HEK293T (cell line): ENCODE measurements around the gene CUX1.

Experiments used
- BHLHE40 ChIP-seq: fragments of 450-650 bp; IDR thresholded peaks from 2 replicates; pipeline ENCODE4 v1.6.1; 2016; ENCODE audit warnings: mild to moderate bottlenecking, moderate library complexity, borderline replicate concordance
- CTBP1 ChIP-seq: fragments of 450-650 bp; IDR thresholded peaks from 2 replicates; pipeline ENCODE4 v1.6.1; 2016; ENCODE audit warnings: borderline replicate concordance
- ELF4 ChIP-seq: fragments of 450-650 bp; IDR thresholded peaks from 2 replicates; pipeline ENCODE4 v1.6.1; 2017; ENCODE audit warnings: antibody characterized with exemption
- FOXA1 ChIP-seq: fragments of 450-650 bp; IDR thresholded peaks from 2 replicates; pipeline ENCODE4 v1.6.1; 2016; ENCODE audit warnings: mild to moderate bottlenecking
- FOXK2 ChIP-seq: fragments of 450-650 bp; IDR thresholded peaks from 2 replicates; pipeline ENCODE4 v1.6.1; 2016; ENCODE audit warnings: mild to moderate bottlenecking
- FOXM1 ChIP-seq: fragments of 450-650 bp; IDR thresholded peaks from 2 replicates; pipeline ENCODE4 v1.6.1; 2017; ENCODE audit warnings: mild to moderate bottlenecking, borderline replicate concordance
- HDGF ChIP-seq: fragments of 450-650 bp; IDR thresholded peaks from 2 replicates; pipeline ENCODE4 v1.6.1; 2017; ENCODE audit warnings: antibody characterized with exemption, borderline replicate concordance
- LEF1 ChIP-seq: fragments of 450-650 bp; IDR thresholded peaks from 2 replicates; pipeline ENCODE4 v1.6.1; 2017; ENCODE audit warnings: mild to moderate bottlenecking, borderline replicate concordance
- PKNOX1 ChIP-seq: fragments of 450-650 bp; IDR thresholded peaks from 2 replicates; pipeline ENCODE4 v1.6.1; 2016
- SP1 ChIP-seq: fragments of 450-650 bp; IDR thresholded peaks from 2 replicates; pipeline ENCODE4 v1.6.1; 2017
- SUZ12 ChIP-seq: fragments of 450-650 bp; IDR thresholded peaks from 2 replicates; pipeline ENCODE4 v1.6.1; 2016; ENCODE audit warnings: mild to moderate bottlenecking
- TARDBP ChIP-seq: fragments of 450-650 bp; IDR thresholded peaks from 2 replicates; pipeline ENCODE4 v1.6.1; 2016
- ZNF384 ChIP-seq: fragments of 450-650 bp; IDR thresholded peaks from 2 replicates; pipeline ENCODE4 v1.6.1; 2016

- no peak for TF ChIP-seq FOXA1
- TF ChIP-seq ELF4 = no peak
- TF ChIP-seq SP1 = no peak
- TF ChIP-seq LEF1 = no peak
- TF ChIP-seq SUZ12 = no peak
- no peak for TF ChIP-seq CTBP1
- TF ChIP-seq FOXM1 = no peak
- TF ChIP-seq HDGF = no peak
- TF ChIP-seq ZNF384 = no peak
- no peak for TF ChIP-seq PKNOX1
- no peak for TF ChIP-seq BHLHE40
- TF ChIP-seq TARDBP = no peak
- TF ChIP-seq FOXK2 = no peak
Observed at GRCh38 chr7:102125127-102125596, 307.7 kb downstream of the CUX1 start.
